Kidney (tissue), 14 donors: ENCODE measurements around the gene UCK2. TPM values are rescaled to one million over a fixed set of nuclear protein-coding genes. Genes with fewer than 3 reads are reported as not detected.

Experiments used
- DNase-seq, 5 donors: peaks; one replicate each; pipeline ENCODE4 v3.0.0-alpha.2; 2013 to 2020
- FAIRE-seq: peaks from 2 replicates; lab custom pipeline; 2012; peaks lifted over from hg19 to GRCh38; lab: Jason Lieb, UNC
- H3K27ac ChIP-seq, 2 donors: one replicate each; pipeline ENCODE4 v1.7.0; 2013; ENCODE audit warnings: low read depth in 2 of 2, low read length in 2 of 2, inconsistent platforms in 1 of 2
- H3K27me3 ChIP-seq: one replicate; pipeline ENCODE4 v1.7.1; 2013; ENCODE audit warnings: low read length, inconsistent platforms; ENCODE audit not compliant: control insufficient read depth, insufficient read depth
- H3K36me3 ChIP-seq, 3 donors: one replicate each; pipeline versions ENCODE4 v1.7.0 to v1.7.1; 2013; ENCODE audit warnings: low read length in 3 of 3, control low read depth in 1 of 3, inconsistent platforms in 1 of 3; ENCODE audit not compliant: insufficient read depth in 3 of 3, control insufficient read depth in 2 of 3
- H3K4me1 ChIP-seq, 3 donors: one replicate each; pipeline versions ENCODE4 v1.7.0 to v1.7.1; 2013; ENCODE audit warnings: low read length in 3 of 3, inconsistent platforms in 1 of 3, low read depth in 1 of 3; ENCODE audit not compliant: control insufficient read depth in 2 of 3, insufficient read depth in 2 of 3
- H3K4me3 ChIP-seq, 3 donors: one replicate each; pipeline versions ENCODE4 v1.7.0 to v1.8.1; 2013; ENCODE audit warnings: low read length in 3 of 3, control low read depth in 1 of 3, inconsistent platforms in 1 of 3
- H3K9ac ChIP-seq, 3 donors: one replicate each; pipeline versions ENCODE4 v1.7.0 to v1.7.1; 2013; ENCODE audit warnings: low read length in 3 of 3, control low read depth in 1 of 3, inconsistent platforms in 1 of 3
- H3K9me3 ChIP-seq, 3 donors: one replicate each; pipeline versions ENCODE4 v1.7.0 to v1.7.1; 2013; ENCODE audit warnings: low read length in 3 of 3, control low read depth in 1 of 3, inconsistent platforms in 1 of 3; ENCODE audit not compliant: control insufficient read depth in 2 of 3, insufficient read depth in 1 of 3
- intact Hi-C: fragments of 100-400 bp; cut with DNase I; formaldehyde crosslinking; loops from one replicate; pipeline ENCODE4 v1.11.1; 2022
- polyA plus RNA-seq: library from polyadenylated mRNA; stranded (reverse); fragments of 350-450 nt; fragmentation: Illumina TruSeq; extraction: RNeasy Lipid Tissue Mini Kit (QIAGEN cat#74804); gene quantifications from one replicate; pipeline ENCODE4 v1.2.3, GENCODE V29; 2014; ENCODE audit warnings: low read depth, low replicate concordance; ENCODE audit not compliant: insufficient read depth
- total RNA-seq: library from RNA; stranded (reverse); fragmentation: NEBNext Ultra II Directional; extraction: Animal tissue kit (Norgen Biotek cat#: 25700); gene quantifications from one replicate; pipeline ENCODE4 v1.2.1, GENCODE V29; 2021
- TF ChIP-seq, protein P1 (sequence below): IDR thresholded peaks from 3 replicates; pipeline ENCODE4 v1.5.1; 2012; ENCODE audit warnings: mild to moderate bottlenecking, moderate library complexity, borderline replicate concordance; ENCODE audit not compliant: insufficient read depth; ENCODE audit errors: extremely low read depth
- donor health status: control.
- donor health status: control.
- donor health status: control.
- donor health status: control.
- donor health status: control.
- donor health status: DM: yes; HTN: yes; CAD: no.
- donor health status: Normal renal cell carcinoma (clear cell type).

The UCK2 gene
- total and polyA plus RNA-seq, 2 donors from 2014 or later = 8.2 to 18.7 TPM

DNA sequence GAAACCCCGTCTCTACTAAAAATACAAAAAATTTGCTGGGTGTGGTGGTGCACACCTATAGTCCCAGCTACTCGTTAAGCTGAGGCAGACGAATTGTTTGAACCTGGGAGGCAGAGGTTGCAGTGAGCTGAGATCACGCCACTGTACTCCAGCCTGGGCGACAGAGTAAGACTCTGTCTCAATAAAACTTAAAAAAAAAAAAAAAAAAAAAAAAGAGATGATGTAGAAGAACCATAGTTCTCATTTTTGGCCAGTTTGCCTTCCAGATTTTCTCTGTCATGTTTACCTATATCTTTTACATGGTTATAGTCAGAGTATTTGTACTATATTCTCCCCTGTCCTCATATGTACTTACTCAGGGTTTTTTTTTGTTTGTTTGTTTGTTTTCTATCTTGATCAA, 53.6 kb downstream of the UCK2 start:
- DNase-seq = no peak
- TF ChIP-seq, protein P1, sequence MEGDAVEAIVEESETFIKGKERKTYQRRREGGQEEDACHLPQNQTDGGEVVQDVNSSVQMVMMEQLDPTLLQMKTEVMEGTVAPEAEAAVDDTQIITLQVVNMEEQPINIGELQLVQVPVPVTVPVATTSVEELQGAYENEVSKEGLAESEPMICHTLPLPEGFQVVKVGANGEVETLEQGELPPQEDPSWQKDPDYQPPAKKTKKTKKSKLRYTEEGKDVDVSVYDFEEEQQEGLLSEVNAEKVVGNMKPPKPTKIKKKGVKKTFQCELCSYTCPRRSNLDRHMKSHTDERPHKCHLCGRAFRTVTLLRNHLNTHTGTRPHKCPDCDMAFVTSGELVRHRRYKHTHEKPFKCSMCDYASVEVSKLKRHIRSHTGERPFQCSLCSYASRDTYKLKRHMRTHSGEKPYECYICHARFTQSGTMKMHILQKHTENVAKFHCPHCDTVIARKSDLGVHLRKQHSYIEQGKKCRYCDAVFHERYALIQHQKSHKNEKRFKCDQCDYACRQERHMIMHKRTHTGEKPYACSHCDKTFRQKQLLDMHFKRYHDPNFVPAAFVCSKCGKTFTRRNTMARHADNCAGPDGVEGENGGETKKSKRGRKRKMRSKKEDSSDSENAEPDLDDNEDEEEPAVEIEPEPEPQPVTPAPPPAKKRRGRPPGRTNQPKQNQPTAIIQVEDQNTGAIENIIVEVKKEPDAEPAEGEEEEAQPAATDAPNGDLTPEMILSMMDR = no peak
- H3K27ac ChIP-seq = no peak overlapping the region
- H3K4me3 ChIP-seq = no peak overlapping the region
- H3K36me3 ChIP-seq = no peaks in the 10 kb centered on the region
- FAIRE-seq = no peak
- peaks cover 0 to 10% (median 4%) of the 10 kb centered on the region in 3 donors for H3K4me1 ChIP-seq
- no peaks in the 10 kb centered on the region for H3K9me3 ChIP-seq
- no peak overlapping the region for H3K9ac ChIP-seq
- no peaks in the 10 kb centered on the region for H3K27me3 ChIP-seq
- intact Hi-C loops = no loop called here

DNA sequence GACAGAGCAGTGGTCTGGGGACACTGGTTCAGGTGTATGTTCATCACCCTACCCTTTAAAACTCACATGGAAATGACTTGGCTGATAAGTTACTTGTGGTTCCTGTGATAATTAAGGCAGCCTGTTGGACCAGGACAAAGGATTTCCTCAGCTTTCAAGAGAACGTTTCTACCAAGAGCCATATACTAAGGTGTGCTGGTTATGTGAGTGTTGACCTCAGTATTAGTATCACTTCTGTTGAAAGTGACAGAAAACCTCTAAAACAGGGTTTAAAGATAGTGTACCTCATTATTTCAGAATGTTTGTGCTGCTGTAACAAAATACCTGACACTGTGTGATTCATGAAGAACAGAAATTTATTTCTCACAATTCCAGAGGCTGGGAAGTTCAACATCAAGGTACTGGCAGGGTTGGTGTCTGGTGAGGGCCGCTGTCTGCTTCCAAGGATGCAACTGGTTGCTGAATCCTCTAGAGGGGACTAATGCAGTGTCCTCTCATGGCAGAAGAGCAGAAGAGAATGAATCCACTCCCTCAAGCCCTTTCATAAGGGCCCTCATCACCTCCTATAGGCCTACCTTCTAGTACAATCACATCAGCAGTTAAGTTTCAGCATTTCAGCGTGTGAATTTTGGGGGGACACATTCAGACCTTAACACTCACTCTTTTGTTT, 54.9 kb downstream of the UCK2 start:
- peaks cover 0 to 16% (median 7%) of the 10 kb centered on the region in 3 donors for H3K4me1 ChIP-seq
- no peak overlapping the region for H3K27ac ChIP-seq
- DNase-seq (no peak), FAIRE-seq (no peak)
- H3K36me3 ChIP-seq = no peaks in the 10 kb centered on the region
- no peak overlapping the region for H3K4me3 ChIP-seq
- H3K9me3 ChIP-seq = no peaks in the 10 kb centered on the region
- no peaks in the 10 kb centered on the region for H3K27me3 ChIP-seq
- H3K9ac ChIP-seq = no peak overlapping the region
- TF ChIP-seq, protein P1 = no peak
- intact Hi-C loops = no loop called here

DNA sequence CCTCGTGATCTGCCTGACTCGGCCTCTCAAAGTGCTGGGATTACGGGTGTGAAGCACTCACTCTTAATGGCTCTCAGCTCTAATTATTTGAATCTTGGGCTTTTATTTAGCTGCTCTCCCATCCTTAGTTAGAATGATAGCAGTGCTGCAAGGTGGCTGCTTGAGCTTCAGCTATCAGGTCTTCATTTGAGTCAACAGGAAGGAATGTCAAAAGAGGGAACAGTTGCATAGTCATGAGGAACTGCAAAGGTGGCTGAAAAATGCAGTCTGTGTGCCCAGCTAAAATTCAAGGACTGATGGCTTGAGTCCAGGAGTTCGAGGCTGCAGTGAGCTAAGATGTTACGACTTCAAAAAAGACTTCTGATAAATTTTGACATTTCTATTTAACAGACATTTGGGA, 55.6 kb downstream of the UCK2 start:
- H3K4me3 ChIP-seq = no peak overlapping the region
- no peak overlapping the region for H3K27ac ChIP-seq
- H3K27me3 ChIP-seq = no peaks in the 10 kb centered on the region
- TF ChIP-seq, protein P1 = no peak
- no peaks in the 10 kb centered on the region for H3K9me3 ChIP-seq
- intact Hi-C loops = no loop called here
- no peak overlapping the region for H3K9ac ChIP-seq
- FAIRE-seq = no peak
- no peaks in the 10 kb centered on the region for H3K36me3 ChIP-seq
- no peak for DNase-seq
- H3K4me1 ChIP-seq = peaks cover 0 to 16% (median 7%) of the 10 kb centered on the region in 3 donors
